CD4-positive, alpha-beta T cell (primary cell): ENCODE measurements around the gene RREB1. TPM values are rescaled to one million over a fixed set of nuclear protein-coding genes. Genes with fewer than 3 reads are reported as not detected.

Source experiments
- ATAC-seq: fragments of 200-7000 bp; cut with Tn5 transposase; one replicate; pipeline ENCODE4 v1.10.0; 2022; ENCODE audit warnings: mild to moderate bottlenecking; ENCODE audit not compliant: poor library complexity
- CTCF ChIA-PET: fragments of 350-600 bp; sonication (Branson Sonifier 250); formaldehyde crosslinking; loops from one replicate; lab custom pipeline; 2021; ENCODE audit warnings: antibody characterized with exemption, inconsistent platforms; lab: Charles Lee
- POLR2A ChIA-PET: fragments of 350-600 bp; sonication (Branson Sonifier 250); formaldehyde crosslinking; loops from one replicate; lab custom pipeline; 2021; ENCODE audit warnings: antibody characterized with exemption, inconsistent platforms; lab: Charles Lee
- DNase-seq, 14 experiments: peaks; one replicate each; pipeline ENCODE4 v3.0.0-alpha.2; 2013 to 2020; ENCODE audit warnings: mixed read lengths in 2 of 14
- H3K27ac ChIP-seq, 2 donors: one replicate each; pipeline versions ENCODE4 v1.5.1 to v1.7.0; 2013; ENCODE audit warnings: low read length in 2 of 2, low read depth in 1 of 2, mild to moderate bottlenecking in 1 of 2
- H3K27me3 ChIP-seq, 2 experiments: 1 replicate in 1 of 2; 2 replicates in 1 of 2; pipeline versions ENCODE4 v1.6.1 to v1.7.0; 2013; ENCODE audit warnings: low read length in 2 of 2, control low read depth in 1 of 2, mild to moderate bottlenecking in 1 of 2, moderate library complexity in 1 of 2; ENCODE audit not compliant: insufficient read depth in 2 of 2, control insufficient read depth in 1 of 2
- H3K36me3 ChIP-seq: one replicate; pipeline ENCODE4 v1.6.1; 2013; ENCODE audit warnings: low read length, control low read depth; ENCODE audit not compliant: insufficient read depth
- H3K4me1 ChIP-seq: one replicate; pipeline ENCODE4 v1.6.1; 2013; ENCODE audit warnings: low read length, control low read depth; ENCODE audit not compliant: insufficient read depth
- H3K4me3 ChIP-seq: one replicate; pipeline ENCODE4 v1.5.1; 2013; ENCODE audit warnings: mild to moderate bottlenecking, low read length, moderate library complexity
- H3K9me3 ChIP-seq, 2 experiments: 1 replicate in 1 of 2; 2 replicates in 1 of 2; pipeline versions ENCODE4 v1.6.1 to v1.7.0; 2013; ENCODE audit warnings: low read length in 2 of 2, mild to moderate bottlenecking in 2 of 2, control low read depth in 1 of 2, moderate library complexity in 1 of 2; ENCODE audit not compliant: control insufficient read depth in 1 of 2, insufficient read depth in 1 of 2
- H3K27ac Mint-ChIP-seq: one replicate; pipeline ENCODE4 v1.8.0; 2020; ENCODE audit warnings: mixed read lengths
- H3K27me3 Mint-ChIP-seq: one replicate; pipeline ENCODE4 v1.8.0; 2021; ENCODE audit warnings: mixed read lengths
- H3K36me3 Mint-ChIP-seq: one replicate; pipeline ENCODE4 v1.8.0; 2021; ENCODE audit warnings: low read depth, mixed read lengths
- H3K4me1 Mint-ChIP-seq: one replicate; pipeline ENCODE4 v1.8.0; 2021; ENCODE audit warnings: low read depth, mixed read lengths
- H3K4me3 Mint-ChIP-seq: one replicate; pipeline ENCODE4 v1.8.0; 2020; ENCODE audit warnings: mild to moderate bottlenecking, mixed read lengths
- H3K9me3 Mint-ChIP-seq: one replicate; pipeline ENCODE4 v1.8.0; 2020; ENCODE audit warnings: mixed read lengths
- CTCF ChIP-seq: fragments of 200-600 bp; IDR thresholded peaks from one replicate; pipeline ENCODE4 v1.8.0; 2022; ENCODE audit warnings: antibody characterized with exemption, mild to moderate bottlenecking
- intact Hi-C, 2 experiments: fragments of 100-400 bp; cut with DNase I in 1 of 2; cut with micrococcal nuclease in 1 of 2; formaldehyde crosslinking; loops; one replicate each; pipeline versions ENCODE4 v1.15.1 to v1.9.0; 2023 to 2025; cut with DNase I, micrococcal nuclease
- total RNA-seq, 174 experiments: library from RNA in 2 of 174; stranded (reverse) in 2 of 174; gene quantifications; one replicate each; pipeline ENCODE4 v1.2.3 and lab custom pipeline; 2021 to 2026

The RREB1 gene
- total RNA-seq, 2 experiments from 2014 or later = 56.5 to 60.0 TPM

GRCh38 chr6:7267466-7268091, 159.8 kb downstream of the RREB1 start:
- CTCF ChIA-PET = no interaction called here
- Histone ChIP-seq H3K4me3 (no peak overlapping the region), H3K4me1 (no peaks in the 10 kb centered on the region), H3K27me3 (no peaks in the 10 kb centered on the region), H3K27ac (no peak overlapping the region), H3K9me3 (peaks cover 0 to 8% of the 10 kb centered on the region in 2 experiments), H3K36me3 (no peaks in the 10 kb centered on the region)
- no peaks in the 10 kb centered on the region for H3K27me3 Mint-ChIP-seq
- DNase-seq (peak in 1 of 14 experiments; percentile 43), ATAC-seq (no peak)
- H3K9me3 Mint-ChIP-seq = no peaks in the 10 kb centered on the region
- POLR2A ChIA-PET = no interaction called here
- H3K4me1 Mint-ChIP-seq = no peaks in the 10 kb centered on the region
- no peaks in the 10 kb centered on the region for H3K36me3 Mint-ChIP-seq
- intact Hi-C loops = no loop called here
- no peak overlapping the region for H3K4me3 Mint-ChIP-seq
- no peak overlapping the region for H3K27ac Mint-ChIP-seq
- TF ChIP-seq CTCF = no peak

- ChIA-PET POLR2A (no interaction called here), CTCF (no interaction called here)
- ATAC-seq = no peak
- no peak overlapping the region for H3K27ac Mint-ChIP-seq
- no peaks in the 10 kb centered on the region for H3K4me1 Mint-ChIP-seq
- H3K4me3 Mint-ChIP-seq = no peak overlapping the region
- Histone ChIP-seq H3K36me3 (no peaks in the 10 kb centered on the region), H3K27me3 (no peaks in the 10 kb centered on the region), H3K4me1 (no peaks in the 10 kb centered on the region), H3K27ac (no peak overlapping the region), H3K9me3 (peaks cover 0 to 8% of the 10 kb centered on the region in 2 experiments), H3K4me3 (no peak overlapping the region)
- H3K9me3 Mint-ChIP-seq = no peaks in the 10 kb centered on the region
- intact Hi-C loops = no loop called here
- no peak for TF ChIP-seq CTCF
- H3K27me3 Mint-ChIP-seq = no peaks in the 10 kb centered on the region
- no peak for DNase-seq
- H3K36me3 Mint-ChIP-seq = no peaks in the 10 kb centered on the region
Measured at GRCh38 chr6:7268362-7268761, 160.6 kb downstream of the RREB1 start.

DNA sequence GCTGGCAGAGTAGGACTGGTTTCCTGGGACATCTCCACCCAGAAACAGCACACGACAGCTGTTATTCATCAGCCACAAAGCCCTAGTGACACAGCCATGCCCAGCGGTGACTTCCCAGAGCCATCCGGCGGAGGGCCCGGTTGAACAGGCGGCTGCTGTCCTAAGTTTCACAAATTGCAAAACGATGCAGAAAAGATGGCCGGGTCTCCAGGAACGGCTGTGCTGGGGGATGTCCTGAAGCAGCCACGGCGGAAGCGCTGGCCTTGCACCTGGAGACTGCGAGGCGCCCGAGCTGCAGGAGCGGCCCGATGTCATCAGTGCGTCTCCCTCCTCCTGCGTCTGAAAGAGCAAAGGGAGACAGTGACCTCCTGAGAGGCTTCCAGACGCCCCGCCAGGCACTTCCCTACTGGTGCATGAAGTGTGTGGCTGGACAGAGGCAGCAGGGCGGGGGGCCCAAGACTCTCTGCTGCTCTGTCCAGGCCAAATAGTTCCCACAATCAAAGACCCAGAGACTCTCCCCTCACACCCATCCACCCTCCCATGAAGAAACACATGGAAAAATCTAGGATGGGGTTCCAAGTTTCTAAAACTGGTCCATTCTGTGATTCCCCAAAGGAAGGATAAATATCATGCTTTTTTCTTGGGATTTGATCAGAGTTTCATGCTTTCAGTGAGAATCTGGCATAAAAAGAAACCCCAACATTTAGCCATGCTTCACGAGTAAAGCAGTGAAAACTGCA, 161.2 kb downstream of the RREB1 start:
- ATAC-seq = no peak
- no peak overlapping the region for H3K27ac ChIP-seq
- no peak overlapping the region for H3K27ac Mint-ChIP-seq
- H3K4me3 ChIP-seq = no peak overlapping the region
- H3K27me3 ChIP-seq = no peaks in the 10 kb centered on the region
- DNase-seq = no peak
- no peaks in the 10 kb centered on the region for H3K27me3 Mint-ChIP-seq
- ChIA-PET CTCF (no interaction called here), POLR2A (no interaction called here)
- no peaks in the 10 kb centered on the region for H3K36me3 Mint-ChIP-seq
- H3K4me1 Mint-ChIP-seq = no peaks in the 10 kb centered on the region
- no peak for TF ChIP-seq CTCF
- H3K4me1 ChIP-seq = no peaks in the 10 kb centered on the region
- intact Hi-C loops = no loop called here
- no peaks in the 10 kb centered on the region for H3K9me3 Mint-ChIP-seq
- no peak overlapping the region for H3K4me3 Mint-ChIP-seq
- H3K36me3 ChIP-seq = no peaks in the 10 kb centered on the region
- H3K9me3 ChIP-seq = peaks cover 0 to 8% of the 10 kb centered on the region in 2 experiments
